ENCODE measurements around the gene LECT2. TPM values are rescaled to one million over a fixed set of nuclear protein-coding genes. Genes with fewer than 3 reads are reported as not detected.

The LECT2 gene
- total RNA-seq, 1 experiment from 2014 or later: not detected

GRCh38 chr5:135944967-135945560 lies 9.7 kb downstream of the LECT2 start:
- H3K9me3 ChIP-seq (ENCODE audit: control insufficient read depth, insufficient read depth, low read depth, low read length): no peaks in the 10 kb centered on the region
- peak; percentile 54 for DNase-seq (ENCODE audit: low read depth, low spot score)
- intact Hi-C loops (cut with micrococcal nuclease; ENCODE audit: unreplicated experiment): loop anchor here (2.0 to 5.0 kb wide), 3 partner anchors 117 to 227 kb away; no protein-coding TSS in a partner anchor
- peak; percentile 77 for TF ChIP-seq CTCF (IDR thresholded peaks at IDR 0.05)
- TF ChIP-seq POLR2AphosphoS5 (IDR thresholded peaks at IDR 0.05; ENCODE audit: low read depth, low read length): no peak
- ATAC-seq: peak; percentile 92
- no TSS peak for BruUV-seq (replicated peaks)
- H3K27ac ChIP-seq (ENCODE audit: low read length): no peak overlapping the region
- H3K27me3 ChIP-seq (ENCODE audit: control insufficient read depth, insufficient read depth, low read length): no peaks in the 10 kb centered on the region
- no peaks in the 10 kb centered on the region for H3K36me3 ChIP-seq (ENCODE audit: control insufficient read depth, insufficient read depth, low read length)
- in situ Hi-C loops (cut with HindIII; ENCODE audit: low pct_unique_long_range_greater_than_20kb, low sequenced_read_pairs): no loop called here
- ChIA-PET POLR2A (interaction anchor here (0.6 kb wide), 1 partner anchor 195 kb away, joined by 6 read pairs; no protein-coding TSS in a partner anchor), CTCF (no interaction called here)
- H3K4me3 ChIP-seq (ENCODE audit: low read depth in 2 of 2, low read length in 2 of 2): no peak overlapping the region
- H3K4me1 ChIP-seq (ENCODE audit: control insufficient read depth, insufficient read depth, low read length): no peaks in the 10 kb centered on the region

- Histone ChIP-seq H3K27ac (ENCODE audit: low read length) (no peak overlapping the region), H3K4me3 (ENCODE audit: low read depth in 2 of 2, low read length in 2 of 2) (no peak overlapping the region), H3K36me3 (ENCODE audit: control insufficient read depth, insufficient read depth, low read length) (no peaks in the 10 kb centered on the region), H3K4me1 (ENCODE audit: control insufficient read depth, insufficient read depth, low read length) (no peaks in the 10 kb centered on the region), H3K27me3 (ENCODE audit: control insufficient read depth, insufficient read depth, low read length) (no peaks in the 10 kb centered on the region), H3K9me3 (ENCODE audit: control insufficient read depth, insufficient read depth, low read depth, low read length) (no peaks in the 10 kb centered on the region)
- TF ChIP-seq REST (IDR thresholded peaks at IDR 0.05; ENCODE audit: insufficient read depth in 1 of 2, low read depth in 2 of 2, low read length in 1 of 2) (no peak), TCF7L2 (IDR thresholded peaks at IDR 0.05; ENCODE audit: low read depth, low read length) (no peak), SIN3A (IDR thresholded peaks at IDR 0.05; ENCODE audit: borderline replicate concordance, insufficient read depth, low read depth, low read length) (no peak), CTCF (IDR thresholded peaks at IDR 0.05) (no peak), POLR2AphosphoS5 (IDR thresholded peaks at IDR 0.05; ENCODE audit: low read depth, low read length) (no peak)
- ChIA-PET POLR2A (no interaction called here), CTCF (no interaction called here)
- DNase-seq (ENCODE audit: low read depth, low spot score): no peak
- no TSS peak for BruUV-seq (replicated peaks)
- intact Hi-C loops (cut with micrococcal nuclease; ENCODE audit: unreplicated experiment): loop anchor here (2.0 kb wide), 1 partner anchor 138 kb away; no protein-coding TSS in a partner anchor
- no peak for ATAC-seq
- in situ Hi-C loops (cut with HindIII; ENCODE audit: low pct_unique_long_range_greater_than_20kb, low sequenced_read_pairs): no loop called here
Measured at GRCh38 chr5:135944564-135944963, 10.2 kb downstream of the LECT2 start.
